Measurements from ENCODE around the gene SCNN1A. TPM values are rescaled to one million over a fixed set of nuclear protein-coding genes. Genes with fewer than 3 reads are reported as not detected.

The SCNN1A gene
- total and polyA plus RNA-seq, 7 donors = 0.82 to 169 (median 7.2) TPM

- no peak for TF ChIP-seq CTCF (IDR thresholded peaks at IDR 0.05)
- TF ChIP-seq EP300 (IDR thresholded peaks at IDR 0.05) = no peak
- TF ChIP-seq POLR2AphosphoS5 (IDR thresholded peaks at IDR 0.05) = no peak
- no peak for TF ChIP-seq POLR2A (IDR thresholded peaks at IDR 0.05)
- 31 to 72% methylated on average over 1 of the region's 1 CpG for WGBS, 2 donors
- Histone ChIP-seq H3K9me3 (no peaks in the 10 kb centered on the region), H3K27me3 (no peaks in the 10 kb centered on the region), H3K4me3 (no peak overlapping the region), H3K27ac (peak overlapping the region; percentile 37 to 98 (median 94)), H3K4me1 (peaks cover 3 to 75% (median 68%) of the 10 kb centered on the region in 4 donors), H3K36me3 (peaks cover 0 to 48% (median 29%) of the 10 kb centered on the region in 4 donors)
- intact Hi-C loops (cut with DNase I) = no loop called here
- no peak for DNase-seq
Measured at GRCh38 chr12:6386491-6386890, 11.1 kb upstream of the SCNN1A start.

GRCh38 chr12:6386038-6386437 is 10.7 kb upstream of the SCNN1A start:
- Histone ChIP-seq H3K4me1 (peaks cover 3 to 74% (median 64%) of the 10 kb centered on the region in 4 donors), H3K9me3 (no peaks in the 10 kb centered on the region), H3K27me3 (no peaks in the 10 kb centered on the region), H3K27ac (peak overlapping the region; percentile 37 to 98 (median 94)), H3K4me3 (peak overlapping the region in 1 of 4 donors; percentile 93), H3K36me3 (peaks cover 0 to 44% (median 28%) of the 10 kb centered on the region in 4 donors)
- TF ChIP-seq EP300 (IDR thresholded peaks at IDR 0.05) (no peak), CTCF (IDR thresholded peaks at IDR 0.05) (no peak), POLR2AphosphoS5 (IDR thresholded peaks at IDR 0.05) (no peak)
- intact Hi-C loops (cut with DNase I) = no loop called here
- WGBS, 2 donors = 54 to 72% methylated on average over 11 of the region's 11 CpGs
- no peak for DNase-seq

GRCh38 chr12:6384499-6385436 is 9.4 kb upstream of the SCNN1A start:
- Histone ChIP-seq H3K9me3 (no peaks in the 10 kb centered on the region), H3K27ac (peak overlapping the region; percentile 93 to 98 (median 94)), H3K27me3 (no peaks in the 10 kb centered on the region), H3K36me3 (peaks cover 0 to 38% (median 24%) of the 10 kb centered on the region in 4 donors), H3K4me3 (peak overlapping the region; percentile 68 to 93 (median 84)), H3K4me1 (peaks cover 3 to 74% (median 62%) of the 10 kb centered on the region in 4 donors)
- intact Hi-C loops (cut with DNase I) = no loop called here
- DNase-seq = peak; percentile 77
- 11 to 60% methylated on average over 36 of the region's 36 CpGs for whole genome bisulfite sequencing, 2 donors
- peak in 1 of 4 donors; percentile 15 for TF ChIP-seq POLR2AphosphoS5 (IDR thresholded peaks at IDR 0.05)
- no peak for TF ChIP-seq POLR2A (IDR thresholded peaks at IDR 0.05)

GRCh38 chr12:6383572-6384498 is 8.5 kb upstream of the SCNN1A start, which contains the start of gene LTBR:
TSS of gene LTBR (plus strand) at chr12:6384162. CDS start at chr12:6384359, 197 bp downstream.
- WGBS, 2 donors = 4 to 10% methylated on average over 62 of the region's 62 CpGs
- TF ChIP-seq EP300 (IDR thresholded peaks at IDR 0.05) (peak in 2 of 4 donors; percentile 73 to 77), CTCF (IDR thresholded peaks at IDR 0.05) (no peak), POLR2A (IDR thresholded peaks at IDR 0.05) (peak; percentile 74 to 82), POLR2AphosphoS5 (IDR thresholded peaks at IDR 0.05) (peak; percentile 75 to 96 (median 92))
- peaks cover 3 to 82% (median 70%) of the 10 kb centered on the region in 4 donors for H3K4me1 ChIP-seq
- H3K9me3 ChIP-seq = no peaks in the 10 kb centered on the region
- H3K4me3 ChIP-seq = peak within 1 kb of the TSS; percentile 68 to 93 (median 84)
- no peaks in the 10 kb centered on the region for H3K27me3 ChIP-seq
- H3K27ac ChIP-seq = peak within 1 kb of the TSS; percentile 93 to 98 (median 94)
- peak; percentile 99 for DNase-seq
- peaks cover 0 to 32% (median 21%) of the 10 kb centered on the region in 4 donors for H3K36me3 ChIP-seq
- intact Hi-C loops (cut with DNase I) = loop anchor here (2.0 kb wide), 2 partner anchors 17 to 45 kb away; no protein-coding TSS in a partner anchor

Measured in sigmoid colon (tissue), 7 donors.